Activated naive CD4-positive, alpha-beta T cell treated with anti-CD3 and anti-CD28 coated beads, Interleukin-2, amount 50 U/mL, for 72 hours (primary cell): ENCODE results near the gene CDK5R1. TPM values are rescaled to one million over a fixed set of nuclear protein-coding genes. Genes with fewer than 3 reads are reported as not detected.

ENCODE experiments used
- ATAC-seq, 2 donors: fragments of 150-1000 bp; cut with Tn5 transposase; 2 replicates each; pipeline ENCODE4 v1.10.0; 2021; ENCODE audit warnings: mild to moderate bottlenecking in 2 of 2, moderate library complexity in 2 of 2
- DNase-seq, 2 donors: peaks; one replicate each; pipeline ENCODE4 v3.0.0; 2021 to 2022; ENCODE audit warnings: low spot score in 2 of 2
- H3K27ac Mint-ChIP-seq, 2 donors: one replicate each; pipeline ENCODE4 v1.8.0; 2022; ENCODE audit warnings: mild to moderate bottlenecking in 2 of 2, mixed read lengths in 2 of 2
- H3K36me3 Mint-ChIP-seq, 2 donors: one replicate each; pipeline ENCODE4 v1.8.0; 2022; ENCODE audit warnings: mixed read lengths in 2 of 2
- H3K9me3 Mint-ChIP-seq, 2 donors: one replicate each; pipeline ENCODE4 v1.8.0; 2022; ENCODE audit warnings: mixed read lengths in 2 of 2
- total RNA-seq, 2 donors: library from RNA; stranded (reverse); gene quantifications; one replicate each; pipeline ENCODE4 v1.2.3, GENCODE V29; 2022

CDK5R1 gene
- total RNA-seq, 2 donors from 2014 or later, result 12.4 to 15.6 TPM

DNA sequence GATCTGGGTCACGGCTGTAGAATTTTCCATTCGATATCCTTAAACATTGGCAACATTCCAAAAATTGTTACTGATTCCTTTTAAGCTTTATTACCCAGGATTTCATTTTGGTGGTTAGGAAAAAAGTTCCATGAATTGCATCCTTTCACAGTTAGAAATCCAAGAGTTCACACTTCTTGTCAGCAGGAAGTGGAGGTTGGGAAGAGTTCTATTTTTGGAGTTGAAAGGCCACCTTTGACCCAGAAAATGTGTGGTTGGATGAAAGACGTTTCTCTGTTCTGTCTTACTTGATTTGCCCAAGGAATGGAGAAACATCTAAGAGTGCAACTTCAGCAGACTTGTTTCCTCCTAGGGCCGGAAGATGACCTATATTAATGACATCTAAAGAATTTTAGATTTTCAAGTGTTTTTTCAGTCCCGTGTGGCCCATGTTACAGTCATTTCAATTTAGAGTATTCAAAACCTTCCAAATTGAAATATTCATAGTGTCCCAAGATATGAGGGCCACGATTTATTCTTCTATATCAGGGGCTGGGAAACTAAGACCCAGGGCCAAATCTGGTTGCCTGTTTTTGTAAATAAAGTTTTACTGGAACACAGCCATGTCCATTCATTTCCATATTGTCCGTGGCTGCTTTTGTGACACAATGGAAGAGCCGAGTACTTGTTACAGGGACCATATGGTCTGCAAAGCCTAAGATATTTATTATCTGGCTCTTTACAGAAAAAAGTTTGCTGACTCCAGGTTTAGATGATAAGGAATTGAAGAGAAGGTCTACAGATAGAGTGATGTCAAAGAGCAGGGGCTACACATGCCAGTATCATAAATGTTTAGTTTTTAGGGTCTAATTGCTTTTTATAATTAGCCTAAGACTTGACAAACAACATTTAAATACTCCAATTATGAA is 50.2 kb downstream of the CDK5R1 start:
- DNase-seq (no peak), ATAC-seq (no peak)
- no peak overlapping the region for H3K27ac Mint-ChIP-seq
- H3K9me3 Mint-ChIP-seq, result peaks cover 0 to 4% of the 10 kb centered on the region in 2 donors
- no peaks in the 10 kb centered on the region for H3K36me3 Mint-ChIP-seq

Other genes with a start within 250 kb of the CDK5R1 start
- gene RHBDL3, start 221.2 kb upstream of the CDK5R1 start, total RNA-seq, result under 1 TPM in 1 of 2 donors, not detected in 1; 0.14 TPM
- gene C17orf75, start 144.8 kb upstream of the CDK5R1 start, total RNA-seq, result 10 to 100 TPM; 10.8 to 24.5 TPM
- gene ZNF207, start 136.8 kb upstream of the CDK5R1 start, total RNA-seq, result 100 to 1,000 TPM; 255 to 256 TPM
- 100 to 1,000 TPM; 119 to 162 TPM for gene PSMD11, start 42.5 kb upstream of the CDK5R1 start, total RNA-seq